ENCODE results near the gene ZSWIM6. TPM values are rescaled to one million over a fixed set of nuclear protein-coding genes. Genes with fewer than 3 reads are reported as not detected.

ZSWIM6 gene
- total RNA-seq, 6 experiments from 2014 or later, result 2.8 to 7.2 (median 4.1) TPM

DNA sequence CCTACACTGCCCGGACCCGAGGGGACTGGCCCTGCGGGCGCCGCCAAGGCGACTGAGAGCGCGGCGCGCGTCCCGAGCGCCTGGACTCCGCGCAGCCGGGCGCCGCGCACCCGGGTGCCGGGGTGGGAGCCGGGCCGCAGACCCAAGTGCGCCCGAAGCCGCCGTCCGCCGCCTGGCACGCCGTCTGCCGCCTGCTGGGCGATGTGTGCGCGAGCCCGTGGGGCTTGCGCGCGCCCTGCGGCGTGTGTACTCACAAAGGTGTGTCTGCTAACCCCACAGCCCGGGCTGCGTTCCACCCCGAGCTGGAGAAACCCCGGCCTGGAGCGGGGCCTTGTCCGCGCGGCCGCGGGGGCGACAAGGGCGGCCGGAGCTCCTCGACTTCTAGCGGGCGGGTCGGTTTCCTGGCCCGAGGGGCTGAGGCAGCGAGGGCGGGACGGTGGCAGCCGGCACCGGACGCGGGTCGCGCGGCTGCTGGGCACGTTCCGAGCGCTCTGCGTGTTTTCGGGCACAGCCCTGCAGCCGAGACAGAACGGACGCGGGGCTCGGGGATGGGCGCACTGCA, 1.1 kb upstream of the ZSWIM6 start:
- peak; percentile 40 to 63 (median 60) for ATAC-seq

DNA sequence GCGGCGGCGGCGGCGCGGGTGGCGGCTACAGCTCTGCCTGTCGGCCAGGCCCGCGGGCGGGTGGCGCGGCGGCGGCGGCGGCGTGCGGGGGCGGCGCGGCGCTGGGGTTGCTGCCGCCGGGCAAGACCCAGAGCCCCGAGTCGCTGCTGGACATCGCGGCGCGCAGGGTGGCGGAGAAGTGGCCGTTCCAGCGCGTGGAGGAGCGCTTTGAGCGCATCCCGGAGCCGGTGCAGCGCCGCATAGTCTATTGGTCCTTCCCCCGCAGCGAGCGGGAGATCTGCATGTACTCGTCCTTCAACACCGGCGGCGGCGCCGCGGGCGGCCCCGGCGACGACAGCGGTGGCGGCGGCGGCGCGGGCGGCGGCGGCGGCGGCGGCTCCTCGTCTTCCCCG, 296 bp downstream of the ZSWIM6 start:
- peak overlapping the region; percentile 34 to 77 (median 47) for H3K4me3 ChIP-seq
- TF ChIP-seq POLR2A (IDR thresholded peaks at IDR 0.05), result no peak
- TF ChIP-seq CTCF (IDR thresholded peaks at IDR 0.05), result no peak
- H3K9me3 ChIP-seq, result no peaks in the 10 kb centered on the region
- peak overlapping the region; percentile 47 to 83 (median 56) for H3K27ac ChIP-seq
- H3K4me1 ChIP-seq, result peaks cover 0 to 11% (median 4%) of the 10 kb centered on the region in 4 donors
- no peaks in the 10 kb centered on the region for H3K27me3 ChIP-seq
- no peaks in the 10 kb centered on the region for H3K36me3 ChIP-seq
- DNase-seq (peak; percentile 58 to 73 (median 59)), ATAC-seq (no peak)
- intact Hi-C loops (cut with DNase I), result loop anchor here in 1 of 2 donors (10.0 kb wide), 1 partner anchor 312 kb away; no protein-coding TSS in a partner anchor
- WGBS (ENCODE audit: insufficient coverage, low coverage, low lambda C conversion rate, missing lambda C conversion rate), result 0% methylated on average over 5 of the region's 69 CpGs

More for the DNA sequence above, 1.1 kb upstream of the ZSWIM6 start:
- H3K9me3 ChIP-seq, result no peaks in the 10 kb centered on the region
- no peaks in the 10 kb centered on the region for H3K36me3 ChIP-seq
- intact Hi-C loops (cut with DNase I), result loop anchor here in 1 of 2 donors (10.0 kb wide), 1 partner anchor 314 kb away; no protein-coding TSS in a partner anchor
- H3K27me3 ChIP-seq, result no peaks in the 10 kb centered on the region
- peaks cover 0 to 11% (median 4%) of the 10 kb centered on the region in 4 donors for H3K4me1 ChIP-seq
- peak overlapping the region; percentile 91 to 98 (median 92) for H3K4me3 ChIP-seq
- no CpG with 5 or more reads among the region's 80 CpGs for WGBS (ENCODE audit: insufficient coverage, low coverage, low lambda C conversion rate, missing lambda C conversion rate)
- peak; percentile 84 to 90 (median 87) for DNase-seq
- H3K27ac ChIP-seq, result peak overlapping the region; percentile 88 to 96 (median 94)
- peak; percentile 69 for TF ChIP-seq POLR2A (IDR thresholded peaks at IDR 0.05)
- TF ChIP-seq CTCF (IDR thresholded peaks at IDR 0.05), result peak; percentile 33 to 68 (median 48)

GRCh38 chr5:61332851-61333320, 828 bp downstream of the ZSWIM6 start:
- no peaks in the 10 kb centered on the region for H3K9me3 ChIP-seq
- DNase-seq, result peak; percentile 63 to 78 (median 72)
- peak overlapping the region; percentile 70 to 92 (median 81) for H3K27ac ChIP-seq
- peaks cover 0 to 11% (median 4%) of the 10 kb centered on the region in 4 donors for H3K4me1 ChIP-seq
- intact Hi-C loops (cut with DNase I), result loop anchor here in 1 of 2 donors (10.0 kb wide), 1 partner anchor 312 kb away; no protein-coding TSS in a partner anchor
- peak overlapping the region; percentile 77 to 84 (median 80) for H3K4me3 ChIP-seq
- H3K27me3 ChIP-seq, result no peaks in the 10 kb centered on the region
- no peaks in the 10 kb centered on the region for H3K36me3 ChIP-seq
- no peak for ATAC-seq
- TF ChIP-seq CTCF (IDR thresholded peaks at IDR 0.05), result no peak
- TF ChIP-seq POLR2A (IDR thresholded peaks at IDR 0.05), result no peak
- whole genome bisulfite sequencing (ENCODE audit: insufficient coverage, low coverage, low lambda C conversion rate, missing lambda C conversion rate), result 0% methylated on average over 22 of the region's 61 CpGs

DNA sequence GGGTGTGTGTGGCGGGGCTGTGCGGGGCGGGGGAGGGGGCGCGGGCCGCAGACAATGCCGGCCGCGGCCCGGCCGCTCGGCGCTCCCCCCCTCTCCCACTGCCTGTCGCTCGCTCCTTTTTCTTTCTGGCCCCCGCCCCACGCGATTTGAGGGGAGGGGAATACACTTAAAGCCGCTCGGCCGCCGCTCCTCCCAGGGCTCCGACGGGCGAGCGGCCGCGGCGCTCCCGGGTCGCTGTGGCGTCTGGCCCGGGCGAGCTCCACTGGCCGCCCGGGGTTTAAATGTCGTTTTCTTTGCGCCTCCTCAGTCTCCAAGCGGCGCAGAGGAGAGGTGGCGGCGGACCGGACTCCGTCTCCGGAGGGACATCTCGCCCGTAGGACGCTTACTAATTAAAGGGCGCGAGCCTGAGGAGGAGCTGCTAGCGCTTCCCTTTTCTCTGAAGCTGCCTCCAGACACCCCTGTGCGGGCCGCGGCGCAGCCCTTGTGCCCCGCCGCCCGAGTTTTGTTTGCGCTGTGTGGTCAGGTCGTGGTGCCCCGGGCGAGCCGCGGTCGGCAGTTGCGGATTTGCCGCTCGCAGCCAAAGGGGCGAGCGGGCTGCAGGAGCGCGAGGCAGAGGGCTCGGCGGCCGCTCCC, 1.4 kb downstream of the ZSWIM6 start:
- intact Hi-C loops (cut with DNase I), result loop anchor here in 1 of 2 donors (10.0 kb wide), 1 partner anchor 311 kb away; no protein-coding TSS in a partner anchor
- peak overlapping the region; percentile 70 to 92 (median 81) for H3K27ac ChIP-seq
- H3K4me3 ChIP-seq, result peak overlapping the region; percentile 77 to 84 (median 80)
- H3K36me3 ChIP-seq, result no peaks in the 10 kb centered on the region
- DNase-seq (peak; percentile 59 to 79 (median 70)), ATAC-seq (peak in 3 of 4 donors; percentile 2 to 35 (median 6))
- 0% methylated on average over 4 of the region's 75 CpGs for WGBS (ENCODE audit: insufficient coverage, low coverage, low lambda C conversion rate, missing lambda C conversion rate)
- H3K27me3 ChIP-seq, result no peaks in the 10 kb centered on the region
- H3K9me3 ChIP-seq, result no peaks in the 10 kb centered on the region
- peaks cover 0 to 11% (median 4%) of the 10 kb centered on the region in 4 donors for H3K4me1 ChIP-seq
- TF ChIP-seq POLR2A (IDR thresholded peaks at IDR 0.05) (peak; percentile 35), CTCF (IDR thresholded peaks at IDR 0.05) (no peak)
